ENCODE results near the gene MAPK13. TPM values are rescaled to one million over a fixed set of nuclear protein-coding genes. Genes with fewer than 3 reads are reported as not detected.

Gene MAPK13
- total RNA-seq, 1 donor = 4.3 TPM

GRCh38 chr6:36117658-36118549 lies 12.4 kb upstream of the MAPK13 start:
- H3K27me3 ChIP-seq (ENCODE audit: insufficient read depth, low read length) = no peaks in the 10 kb centered on the region
- no peak overlapping the region for H2AFZ ChIP-seq (ENCODE audit: low read length)
- H3K4me1 ChIP-seq (ENCODE audit: insufficient read depth, low read length) = peaks cover 12% of the 10 kb centered on the region
- no peak for TF ChIP-seq CTCF (IDR thresholded peaks at IDR 0.05; ENCODE audit: extremely low read depth, low read depth, low read length)
- no peaks in the 10 kb centered on the region for H4K20me1 ChIP-seq (ENCODE audit: insufficient read depth, low read length)
- H3K9me3 ChIP-seq (ENCODE audit: low read depth, low read length) = no peaks in the 10 kb centered on the region
- no peak for DNase-seq (ENCODE audit: insufficient read length, low spot score, missing footprints)
- no peak overlapping the region for H3K27ac ChIP-seq (ENCODE audit: low read depth, low read length)
- no peaks in the 10 kb centered on the region for H3K36me3 ChIP-seq (ENCODE audit: insufficient read depth, low read length)
- H3K4me2 ChIP-seq (ENCODE audit: insufficient read depth, low read length) = no peak overlapping the region
- no peak overlapping the region for H3K4me3 ChIP-seq (ENCODE audit: insufficient read depth, low read length)
- H3K79me2 ChIP-seq (ENCODE audit: insufficient read depth, low read length) = no peaks in the 10 kb centered on the region

GRCh38 chr6:36118550-36119107 lies 11.7 kb upstream of the MAPK13 start:
- no peak for TF ChIP-seq CTCF (IDR thresholded peaks at IDR 0.05; ENCODE audit: extremely low read depth, low read depth, low read length)
- DNase-seq (ENCODE audit: insufficient read length, low spot score, missing footprints) = no peak
- Histone ChIP-seq H2AFZ (ENCODE audit: low read length) (no peak overlapping the region), H3K4me3 (ENCODE audit: insufficient read depth, low read length) (no peak overlapping the region), H3K4me2 (ENCODE audit: insufficient read depth, low read length) (no peak overlapping the region), H3K79me2 (ENCODE audit: insufficient read depth, low read length) (no peaks in the 10 kb centered on the region), H3K27me3 (ENCODE audit: insufficient read depth, low read length) (no peaks in the 10 kb centered on the region), H3K9me3 (ENCODE audit: low read depth, low read length) (no peaks in the 10 kb centered on the region), H3K4me1 (ENCODE audit: insufficient read depth, low read length) (peaks cover 12% of the 10 kb centered on the region), H4K20me1 (ENCODE audit: insufficient read depth, low read length) (no peaks in the 10 kb centered on the region), H3K36me3 (ENCODE audit: insufficient read depth, low read length) (no peaks in the 10 kb centered on the region), H3K27ac (ENCODE audit: low read depth, low read length) (no peak overlapping the region)

- Histone ChIP-seq H3K9me3 (ENCODE audit: low read depth, low read length) (no peaks in the 10 kb centered on the region), H3K4me2 (ENCODE audit: insufficient read depth, low read length) (no peak overlapping the region), H3K4me1 (ENCODE audit: insufficient read depth, low read length) (peaks cover 12% of the 10 kb centered on the region), H2AFZ (ENCODE audit: low read length) (no peak overlapping the region), H3K36me3 (ENCODE audit: insufficient read depth, low read length) (no peaks in the 10 kb centered on the region), H4K20me1 (ENCODE audit: insufficient read depth, low read length) (no peaks in the 10 kb centered on the region), H3K4me3 (ENCODE audit: insufficient read depth, low read length) (no peak overlapping the region), H3K79me2 (ENCODE audit: insufficient read depth, low read length) (no peaks in the 10 kb centered on the region), H3K27ac (ENCODE audit: low read depth, low read length) (no peak overlapping the region), H3K27me3 (ENCODE audit: insufficient read depth, low read length) (no peaks in the 10 kb centered on the region)
- no peak for TF ChIP-seq CTCF (IDR thresholded peaks at IDR 0.05; ENCODE audit: extremely low read depth, low read depth, low read length)
- no peak for DNase-seq (ENCODE audit: insufficient read length, low spot score, missing footprints)
These were observed 11.1 kb upstream of the MAPK13 start for GRCh38 chr6:36119209-36119608.

GRCh38 chr6:36120018-36120417 lies 10.3 kb upstream of the MAPK13 start:
- H3K36me3 ChIP-seq (ENCODE audit: insufficient read depth, low read length) = no peaks in the 10 kb centered on the region
- TF ChIP-seq CTCF (IDR thresholded peaks at IDR 0.05; ENCODE audit: extremely low read depth, low read depth, low read length) = no peak
- no peaks in the 10 kb centered on the region for H3K9me3 ChIP-seq (ENCODE audit: low read depth, low read length)
- no peak overlapping the region for H2AFZ ChIP-seq (ENCODE audit: low read length)
- no peaks in the 10 kb centered on the region for H3K27me3 ChIP-seq (ENCODE audit: insufficient read depth, low read length)
- no peaks in the 10 kb centered on the region for H4K20me1 ChIP-seq (ENCODE audit: insufficient read depth, low read length)
- DNase-seq (ENCODE audit: insufficient read length, low spot score, missing footprints) = no peak
- H3K4me1 ChIP-seq (ENCODE audit: insufficient read depth, low read length) = peaks cover 12% of the 10 kb centered on the region
- no peak overlapping the region for H3K4me2 ChIP-seq (ENCODE audit: insufficient read depth, low read length)
- H3K4me3 ChIP-seq (ENCODE audit: insufficient read depth, low read length) = no peak overlapping the region
- H3K27ac ChIP-seq (ENCODE audit: low read depth, low read length) = no peak overlapping the region
- H3K79me2 ChIP-seq (ENCODE audit: insufficient read depth, low read length) = no peaks in the 10 kb centered on the region
